Left lobe of liver (tissue), 2 donors: ENCODE results near the gene OR2V1. TPM values are rescaled to one million over a fixed set of nuclear protein-coding genes. Genes with fewer than 3 reads are reported as not detected.
"Not testable (repeated sequence)": the region's sequence is repeated elsewhere in the genome, so short reads cannot be mapped to it uniquely, and the experiment has no call there.

Experiments
- ATAC-seq: fragments of 200-7000 bp; cut with Tn5 transposase; one replicate; pipeline ENCODE4 v1.9.1; 2020; ENCODE audit warnings: mild to moderate bottlenecking, moderate library complexity
- DNase-seq: peaks from one replicate; pipeline ENCODE4 v3.0.0-alpha.2; 2020; ENCODE audit warnings: low spot score
- total RNA-seq: library from RNA; stranded (reverse); gene quantifications from one replicate; pipeline ENCODE4 v1.2.1, GENCODE V29; 2021
- donor health status: DM: no; HTN: no; CAD: no; lungs with moderate emphysema.
- donor health status: DM: no; HTN: yes; CAD: no.

OR2V1 gene, protein sequence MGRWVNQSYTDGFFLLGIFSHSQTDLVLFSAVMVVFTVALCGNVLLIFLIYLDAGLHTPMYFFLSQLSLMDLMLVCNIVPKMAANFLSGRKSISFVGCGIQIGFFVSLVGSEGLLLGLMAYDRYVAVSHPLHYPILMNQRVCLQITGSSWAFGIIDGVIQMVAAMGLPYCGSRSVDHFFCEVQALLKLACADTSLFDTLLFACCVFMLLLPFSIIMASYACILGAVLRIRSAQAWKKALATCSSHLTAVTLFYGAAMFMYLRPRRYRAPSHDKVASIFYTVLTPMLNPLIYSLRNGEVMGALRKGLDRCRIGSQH
- total RNA-seq = not detected

DNA sequence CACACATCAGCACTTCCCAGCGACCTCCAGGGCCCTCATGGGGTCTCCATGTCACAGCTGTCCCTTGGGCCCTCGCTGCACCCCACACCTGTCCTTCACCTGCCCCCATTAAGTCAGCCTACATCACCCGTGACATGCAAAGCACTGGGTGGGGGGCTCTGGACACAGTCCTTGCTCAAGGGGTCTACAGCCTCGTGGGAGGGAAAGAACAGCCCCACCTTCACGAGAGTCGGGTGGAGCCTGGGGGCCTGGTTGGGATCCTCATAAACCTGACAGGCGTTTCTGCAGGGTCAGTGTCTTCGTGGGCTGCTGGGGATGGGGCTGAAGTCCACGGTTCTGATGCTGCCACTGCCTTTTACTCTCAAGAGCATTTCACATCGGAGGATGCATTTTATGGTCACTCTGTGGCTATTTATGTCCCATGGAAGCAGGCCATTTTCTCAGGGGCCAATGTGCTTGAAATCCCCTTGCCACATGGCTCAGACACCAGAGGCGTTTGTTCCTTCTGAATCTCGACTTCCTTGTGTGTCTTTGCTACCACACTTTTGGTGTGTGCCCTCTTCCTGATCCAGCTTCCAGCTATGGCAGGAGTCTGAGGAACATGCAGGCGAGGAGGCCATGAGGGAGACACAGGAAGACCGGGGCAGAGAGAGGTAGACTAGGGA is at the start of gene OR2V1:
TSS of gene OR2V1 (minus strand) at position 338 of the 665 bp plus-strand sequence. CDS start 5,865 bp downstream, outside the sequence.
- ATAC-seq (no peak), DNase-seq (peak; percentile 31)

DNA sequence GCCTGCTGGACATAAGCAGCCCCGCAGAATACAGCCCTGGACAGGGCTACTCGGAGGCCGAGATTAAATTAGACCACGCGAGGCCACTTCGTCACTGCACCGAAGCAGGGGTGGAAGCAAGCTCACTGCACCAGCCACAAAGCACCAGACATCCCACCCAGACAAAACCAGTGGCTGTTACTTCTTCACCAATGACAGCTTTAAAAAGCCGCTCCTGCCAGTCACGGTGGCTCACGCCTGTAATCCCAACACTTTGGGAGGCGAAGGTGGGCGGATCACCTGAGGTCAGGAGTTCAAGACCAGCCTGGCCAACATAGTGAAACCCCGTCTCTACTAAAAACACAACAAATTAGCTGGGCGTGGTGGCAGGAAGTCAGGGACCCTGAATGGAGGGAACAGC is 46.6 kb upstream of the OR2V1 start:
- not testable (repeated sequence) for ATAC-seq, DNase-seq

DNA sequence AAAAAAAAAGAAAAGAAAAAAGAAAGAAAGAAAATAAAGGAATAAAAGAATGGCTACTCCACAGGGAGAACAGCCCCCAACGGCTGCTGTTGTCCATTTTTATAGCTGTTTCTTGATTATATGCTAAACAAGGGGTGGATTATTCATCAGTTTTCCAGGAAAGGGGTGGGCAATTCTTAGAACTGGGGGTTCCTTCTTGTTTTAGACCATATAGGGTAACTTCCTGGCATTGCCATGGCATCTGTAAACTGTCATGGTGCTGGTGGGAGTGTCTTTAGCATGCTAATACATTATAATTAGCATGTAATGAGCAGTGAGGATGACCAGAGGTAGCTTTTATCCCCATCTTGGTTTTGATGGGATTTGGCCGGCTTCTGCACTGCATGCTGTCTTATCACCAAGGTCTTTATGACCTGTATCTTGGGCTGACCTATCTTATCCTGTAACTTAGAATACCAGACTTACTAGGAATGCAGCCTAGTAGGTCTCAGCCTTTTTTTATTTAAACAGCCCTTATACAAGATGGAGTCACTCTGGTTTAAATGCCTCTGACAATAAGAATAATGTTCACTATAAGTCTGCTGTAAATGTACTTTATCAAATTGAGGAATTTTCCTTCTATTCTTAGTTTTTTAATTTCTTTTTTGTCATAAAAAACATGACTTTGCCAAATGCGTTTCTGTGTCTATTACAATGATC is 45.4 kb upstream of the OR2V1 start:
- DNase-seq (no peak), ATAC-seq (no peak)

DNA sequence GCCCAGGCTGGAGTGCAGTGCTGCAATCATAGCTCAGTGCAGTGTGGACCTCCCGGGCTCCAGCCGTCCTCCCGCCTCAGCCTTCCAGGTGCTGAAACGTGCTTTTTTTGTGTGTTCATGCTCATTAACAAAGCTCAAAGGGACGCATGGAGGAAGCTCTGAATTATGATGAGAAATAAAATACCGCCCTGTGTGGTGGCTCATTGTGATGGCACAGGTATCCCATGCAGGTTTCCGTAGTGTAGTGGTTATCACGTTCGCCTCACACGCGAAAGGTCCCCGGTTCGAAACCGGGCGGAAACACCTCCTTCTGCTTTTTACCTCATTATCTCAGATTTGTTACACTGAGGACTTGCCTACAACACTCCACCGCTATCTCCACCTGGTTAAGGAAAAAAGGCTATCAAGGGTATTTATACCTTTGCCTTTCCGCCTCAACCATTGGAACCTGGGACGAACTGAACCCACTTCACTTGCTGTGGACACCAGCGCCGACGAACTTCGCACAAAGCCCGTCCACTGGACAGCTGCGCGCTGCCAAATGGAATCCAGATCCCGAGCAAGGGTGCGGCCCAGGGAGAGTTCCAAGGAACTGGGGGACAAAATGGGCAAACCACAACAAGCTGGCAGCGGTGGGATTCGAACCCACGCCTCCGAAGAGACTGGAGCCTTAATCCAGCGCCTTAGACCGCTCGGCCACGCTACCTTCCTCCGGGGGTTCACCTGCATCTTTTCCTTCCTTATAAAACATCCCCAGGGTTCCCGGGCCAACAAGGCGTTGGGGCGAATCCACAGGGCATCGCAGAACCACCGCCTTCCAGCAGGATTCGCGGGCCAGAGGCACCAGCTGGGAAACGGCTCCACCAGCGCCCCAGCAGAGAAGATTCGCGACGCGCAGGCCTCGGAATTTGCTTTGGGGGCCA is 42.7 kb upstream of the OR2V1 start:
- ATAC-seq (peak; percentile 34), DNase-seq (no peak)

DNA sequence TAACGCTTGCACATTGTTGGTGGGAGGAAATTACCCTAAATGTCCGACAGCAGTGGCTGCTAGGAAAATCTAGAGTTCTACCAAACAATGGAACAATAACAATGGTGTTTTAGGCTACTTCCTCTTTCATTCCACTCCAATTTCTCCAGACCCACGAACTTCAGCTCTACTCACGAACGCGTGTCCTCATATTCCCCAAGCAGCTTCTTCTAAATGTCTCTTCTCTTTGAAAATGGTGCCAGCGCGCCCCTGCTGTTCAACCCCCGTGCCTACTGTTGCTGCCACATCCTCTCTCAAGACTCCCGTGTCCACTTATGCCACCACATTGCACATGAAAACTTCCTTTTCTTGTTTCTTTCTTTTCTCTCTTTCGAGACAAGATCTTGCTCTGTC is 42.1 kb upstream of the OR2V1 start:
- DNase-seq (no peak), ATAC-seq (no peak)

DNA sequence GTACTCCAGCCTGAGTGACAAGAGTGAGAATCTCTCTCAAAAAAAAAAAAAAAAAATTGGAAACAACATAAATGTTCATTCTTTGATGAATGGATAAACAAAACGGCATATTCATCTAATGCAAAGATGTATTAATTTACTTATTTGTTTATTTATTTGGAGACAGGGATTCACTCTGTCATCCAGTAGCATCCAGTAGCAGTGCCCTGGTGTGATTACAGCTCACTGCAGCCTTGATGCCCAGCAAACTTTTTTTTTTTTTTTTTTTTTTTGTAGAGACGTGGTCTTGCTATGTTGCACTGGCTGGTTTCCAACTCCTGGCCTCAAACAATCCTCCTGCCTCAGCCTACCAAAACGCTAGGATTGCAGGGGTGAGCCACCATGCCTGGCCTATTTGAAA is 40.8 kb upstream of the OR2V1 start:
- ATAC-seq (no peak), DNase-seq (no peak)

DNA sequence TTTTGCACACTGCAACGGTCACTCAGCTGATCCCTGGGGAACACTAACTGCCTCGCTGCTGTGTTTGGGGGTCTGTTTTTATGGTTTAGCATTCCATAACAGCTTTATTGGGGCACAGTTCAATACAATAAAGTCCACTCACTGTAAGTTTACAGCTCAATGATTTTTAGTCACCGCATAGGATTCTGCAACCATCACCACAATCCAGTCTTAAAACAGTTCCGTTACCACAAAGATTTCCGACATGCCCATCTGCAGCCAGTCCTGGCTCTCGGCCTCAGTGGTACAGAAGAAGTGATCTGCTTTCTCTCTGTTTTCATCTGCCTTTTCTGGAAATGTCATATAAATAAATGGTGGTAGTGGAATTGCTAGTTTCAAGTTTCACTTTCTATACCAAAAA is 40.0 kb upstream of the OR2V1 start:
- ATAC-seq (no peak), DNase-seq (no peak)

DNA sequence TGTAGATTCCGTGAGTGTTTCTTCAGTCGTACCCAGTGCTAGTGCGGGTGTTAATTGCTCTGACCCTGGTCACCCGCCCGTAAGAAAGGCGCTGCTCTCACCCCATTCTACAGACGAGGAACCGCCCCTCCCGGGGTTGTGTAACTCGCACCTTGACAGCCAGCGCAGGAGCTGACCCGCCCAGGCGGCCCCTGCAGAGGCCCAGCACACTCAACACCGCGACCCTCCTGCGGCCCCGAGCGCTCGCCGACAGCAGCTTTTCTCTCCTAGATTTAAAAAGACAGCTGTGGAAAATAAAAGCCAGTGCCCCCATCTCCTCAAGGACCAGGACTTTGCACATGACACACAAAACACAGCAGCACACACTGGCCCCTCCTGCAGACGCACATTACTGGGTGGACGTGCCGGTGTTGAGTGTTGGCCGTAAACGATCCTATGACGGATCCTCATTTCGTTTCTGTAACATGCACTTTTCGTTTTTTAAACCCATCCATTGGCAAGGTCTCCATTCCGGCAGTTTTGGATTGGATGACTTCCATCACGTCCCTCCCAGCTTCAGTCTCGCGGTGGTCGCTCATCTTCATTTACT is 39.4 kb upstream of the OR2V1 start:
- no peak for DNase-seq
- no peak for ATAC-seq

DNA sequence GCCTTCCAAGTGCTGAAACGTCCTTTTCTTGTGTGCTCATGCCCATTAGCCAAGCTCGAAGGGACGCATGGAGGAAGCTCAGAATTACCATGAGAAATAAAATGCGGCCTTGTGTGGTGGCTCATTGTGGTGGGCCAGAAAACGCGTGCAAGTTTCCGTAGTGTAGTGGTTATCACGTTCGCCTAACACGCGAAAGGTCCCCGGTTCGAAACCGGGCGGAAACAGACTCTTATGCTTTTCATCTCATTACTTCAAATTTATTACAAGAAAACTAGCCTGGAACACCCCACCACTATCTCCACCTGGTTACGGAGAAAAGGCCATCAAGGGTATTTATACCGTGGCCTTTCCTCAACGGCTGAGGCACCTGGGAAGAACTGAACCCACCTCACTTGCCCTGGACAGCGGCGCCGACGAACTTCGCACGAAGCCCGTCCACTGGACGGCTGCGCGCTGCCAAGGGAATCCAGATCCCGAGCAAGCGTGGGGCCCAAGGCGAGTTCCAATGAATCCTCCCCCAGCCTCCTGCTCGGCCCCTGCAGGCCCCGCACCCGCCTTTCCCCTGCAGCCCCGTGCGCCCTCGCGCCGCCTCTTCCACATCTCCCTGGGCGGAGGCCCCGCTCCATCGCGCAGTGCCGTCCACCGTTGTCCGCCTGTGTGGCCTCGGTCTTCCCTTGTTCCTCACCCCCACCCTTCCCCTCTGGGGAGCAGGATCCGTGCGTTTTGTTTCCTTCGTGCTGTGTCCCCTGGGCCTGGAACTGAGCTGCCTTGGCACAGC is 38.7 kb upstream of the OR2V1 start:
- not testable (repeated sequence) for DNase-seq, ATAC-seq

DNA sequence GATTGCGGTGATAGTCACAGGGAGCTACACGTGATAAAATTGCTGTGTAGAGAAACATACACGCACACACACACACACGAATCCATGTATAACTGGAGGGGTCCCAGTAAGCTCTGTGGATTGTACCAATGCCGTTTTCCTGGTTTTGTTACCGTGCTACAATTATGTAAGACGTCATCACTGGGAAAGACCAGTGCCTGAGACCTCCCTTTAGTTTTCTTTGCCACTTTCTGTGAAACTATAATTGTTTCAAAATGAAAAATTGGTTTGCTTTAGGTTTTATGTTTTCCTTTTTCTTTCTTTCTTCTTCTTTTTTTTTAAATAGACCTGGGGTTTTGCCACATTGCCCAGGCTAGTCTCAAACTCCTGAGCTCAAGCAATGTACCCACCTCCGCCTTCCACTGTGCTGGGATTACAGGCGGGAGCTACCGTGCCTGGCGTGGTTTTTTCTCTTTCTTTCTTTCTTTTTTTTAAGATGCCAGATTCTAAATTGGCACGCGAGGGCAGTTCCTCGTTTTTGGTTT is 37.7 kb upstream of the OR2V1 start:
- DNase-seq (no peak), ATAC-seq (no peak)

DNA sequence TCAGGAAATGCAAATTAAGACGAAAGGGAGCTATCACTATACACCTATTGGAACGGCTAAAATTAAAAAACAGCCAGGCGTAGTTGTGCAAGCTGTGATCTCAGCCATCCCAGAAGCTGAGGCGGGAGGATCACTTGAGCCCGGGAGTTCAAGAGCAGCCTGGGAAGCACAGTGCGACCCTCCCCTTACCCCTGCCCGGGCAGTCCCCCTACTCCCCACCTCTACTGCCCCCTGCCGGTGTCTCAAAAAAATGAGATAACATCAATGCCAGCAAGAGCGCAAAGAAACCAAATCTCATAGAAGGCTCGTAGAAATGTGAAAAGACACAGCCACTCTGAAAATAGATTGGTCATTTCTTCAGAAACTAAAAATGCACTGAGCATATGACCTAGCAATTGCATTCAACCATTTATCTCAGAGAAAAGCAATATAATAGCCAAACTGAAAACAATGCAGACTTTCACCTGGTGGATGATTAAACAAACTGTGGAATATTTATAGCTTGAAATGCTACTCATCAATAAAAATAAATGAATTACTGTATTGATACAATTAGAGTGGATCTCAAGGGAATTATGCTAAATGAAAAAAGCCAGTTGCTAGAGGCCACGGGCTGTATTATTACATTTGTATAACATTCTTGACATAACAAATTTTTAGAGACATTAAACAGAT is 37.0 kb upstream of the OR2V1 start:
- DNase-seq = no peak
- ATAC-seq = no peak

DNA sequence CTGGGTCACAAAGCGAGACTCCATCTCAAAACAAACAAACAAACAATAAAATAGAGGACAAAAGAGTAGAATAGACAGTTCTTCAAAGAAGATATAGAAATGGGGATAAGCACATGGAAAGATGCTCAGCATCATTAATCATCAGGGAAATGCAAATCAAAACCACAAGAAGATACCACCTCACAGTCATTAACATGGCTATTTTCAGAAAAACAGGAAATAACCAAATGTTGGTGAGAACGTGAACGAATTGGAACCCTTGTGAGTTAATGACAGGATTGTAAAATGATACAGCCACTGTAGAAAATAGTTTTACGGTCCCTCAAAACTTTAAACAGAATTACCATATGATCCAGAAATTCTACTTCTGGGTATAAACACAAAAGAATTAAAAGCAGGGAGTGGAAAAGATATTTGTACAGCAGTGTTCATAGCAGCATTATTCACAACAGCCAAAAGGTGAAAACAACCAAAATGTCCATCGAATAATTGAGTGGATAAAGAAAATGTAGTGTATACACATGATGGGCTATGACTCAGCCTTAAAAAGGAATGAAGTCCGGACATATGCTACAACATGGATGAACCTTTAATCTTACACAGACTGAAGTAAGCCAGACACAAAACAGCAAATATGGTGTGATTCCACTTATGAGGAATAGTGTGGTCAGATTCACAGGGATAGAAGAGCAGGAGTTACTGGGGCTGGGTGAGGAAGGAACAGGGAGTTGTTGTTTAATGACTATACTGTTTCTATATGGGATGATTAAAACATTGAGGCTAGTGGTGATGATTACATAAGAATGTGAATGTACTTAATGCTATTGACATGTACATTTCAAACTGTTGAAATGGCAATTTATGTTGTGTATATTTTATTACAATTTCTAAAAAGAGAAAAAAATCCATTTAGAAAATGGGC is 36.1 kb upstream of the OR2V1 start:
- ATAC-seq (no peak), DNase-seq (no peak)

DNA sequence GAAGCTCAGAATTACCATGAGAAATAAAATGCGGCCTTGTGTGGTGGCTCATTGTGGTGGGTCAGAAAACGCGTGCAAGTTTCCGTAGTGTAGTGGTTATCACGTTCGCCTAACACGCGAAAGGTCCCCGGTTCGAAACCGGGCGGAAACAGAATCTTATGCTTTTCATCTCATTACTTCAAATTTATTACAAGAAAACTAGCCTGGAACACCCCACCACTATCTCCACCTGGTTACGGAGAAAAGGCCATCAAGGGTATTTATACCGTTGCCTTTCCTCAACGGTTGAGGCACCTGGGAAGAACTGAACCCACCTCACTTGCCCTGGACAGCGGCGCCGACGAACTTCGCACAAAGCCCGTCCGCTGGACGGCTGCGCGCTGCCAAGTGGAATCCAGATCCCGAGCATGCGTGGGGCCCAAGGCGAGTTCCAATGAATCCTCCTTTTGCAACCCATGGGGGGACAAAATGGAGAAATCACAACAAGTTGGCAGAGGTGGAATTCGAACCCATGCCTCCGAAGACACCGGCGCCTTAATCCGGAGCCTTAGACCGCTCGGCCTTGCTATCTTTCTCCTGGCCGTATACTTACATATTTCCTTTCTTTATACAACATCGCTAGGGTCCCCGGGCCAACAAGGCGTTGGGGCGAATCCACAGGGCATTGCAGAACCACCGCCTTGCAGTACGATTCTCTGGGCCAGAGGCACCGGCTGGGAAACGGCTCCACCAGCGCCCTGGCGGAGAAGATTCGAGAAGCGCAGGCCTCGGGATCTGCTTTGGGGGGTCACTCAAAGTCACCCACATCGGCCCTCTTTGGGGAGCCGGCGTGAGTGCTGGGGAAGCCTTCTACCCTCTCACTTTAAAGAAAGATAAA is 33.3 kb upstream of the OR2V1 start:
- ATAC-seq = no peak
- DNase-seq = no peak

DNA sequence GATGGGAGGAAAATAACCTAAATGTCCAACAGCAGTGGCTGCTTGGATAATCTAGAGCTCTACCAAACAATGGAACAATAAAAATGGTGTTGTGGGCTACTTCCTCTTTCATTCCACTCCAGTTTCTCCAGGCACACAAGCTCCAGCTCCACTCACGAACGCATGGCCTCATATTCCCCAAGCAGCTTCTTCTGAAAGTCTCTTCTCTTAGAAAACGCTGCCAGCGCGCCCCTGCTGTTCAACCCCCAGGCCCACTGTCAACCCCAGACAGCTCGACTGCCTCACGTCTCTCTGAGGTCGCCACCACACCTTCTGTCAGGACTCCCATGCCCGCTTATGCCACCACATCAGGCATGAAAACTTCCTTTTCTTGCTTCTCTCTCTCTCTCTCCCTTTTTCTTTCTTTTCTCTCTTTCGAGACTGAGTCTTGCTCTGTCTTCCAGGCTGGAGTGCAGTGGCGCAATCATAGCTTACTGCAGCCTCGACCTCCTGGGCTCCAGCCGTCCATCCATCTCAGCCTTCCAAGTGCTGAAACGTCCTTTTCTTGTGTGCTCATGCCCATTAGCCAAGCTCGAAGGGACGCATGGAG is 32.6 kb upstream of the OR2V1 start:
- DNase-seq (no peak), ATAC-seq (no peak)

DNA sequence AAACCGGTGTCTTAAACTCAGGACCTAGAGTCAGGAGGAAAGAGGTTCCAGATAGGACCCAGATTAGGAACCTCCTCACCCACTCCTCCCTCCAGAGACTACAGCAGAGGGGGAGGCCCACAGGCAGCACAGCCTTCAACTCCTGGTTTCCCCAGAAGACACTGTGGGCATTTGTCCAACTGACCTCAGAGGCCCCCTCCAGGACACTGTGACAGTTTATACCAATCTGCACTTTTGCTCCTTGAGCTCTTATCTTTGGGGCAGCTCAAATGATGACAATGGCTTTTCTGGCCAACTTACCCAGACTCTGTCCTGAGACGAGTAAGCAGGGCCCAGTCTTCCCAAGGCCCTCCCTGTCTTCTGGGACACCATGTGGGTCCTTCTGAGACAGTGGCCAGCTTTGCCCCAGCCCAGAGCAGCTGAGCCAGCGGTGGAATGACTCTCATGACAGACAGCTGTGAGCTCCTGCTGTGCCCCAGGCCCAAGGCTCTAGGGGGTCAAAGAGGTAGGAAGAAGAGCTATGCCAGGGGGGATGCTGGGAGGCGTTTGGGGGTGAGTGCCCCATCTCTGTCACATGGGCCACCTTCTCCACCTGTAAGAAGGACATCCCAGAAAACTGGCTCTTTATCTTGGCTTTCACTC is 30.7 kb upstream of the OR2V1 start:
- DNase-seq (no peak), ATAC-seq (no peak)
